Lower leg skin (tissue), 4 donors: Measurements from ENCODE around the gene VAMP8. TPM values are rescaled to one million over a fixed set of nuclear protein-coding genes. Genes with fewer than 3 reads are reported as not detected.

ENCODE experiments used
- DNase-seq, 2 donors: peaks; one replicate each; pipeline ENCODE4 v3.0.0-alpha.2; 2019; ENCODE audit warnings: low spot score in 2 of 2
- H3K4me3 ChIP-seq: fragments of 200-600 bp; sonication (generic); 2 replicates; pipeline ENCODE4 v1.5.1; 2017; ENCODE audit warnings: mild to moderate bottlenecking, low read depth; ENCODE audit not compliant: poor library complexity, severe bottlenecking
- CTCF ChIP-seq, 3 donors: fragments of 450-650 bp; IDR thresholded peaks; one replicate each; pipeline ENCODE4 v1.5.1; 2016; ENCODE audit warnings: antibody characterized with exemption in 3 of 3, mild to moderate bottlenecking in 3 of 3, moderate library complexity in 2 of 3
- POLR2A ChIP-seq, 2 donors: fragments of 450-650 bp; IDR thresholded peaks; one replicate each; pipeline ENCODE4 v1.6.1; 2016 to 2017; ENCODE audit warnings: antibody characterized with exemption in 2 of 2, mild to moderate bottlenecking in 1 of 2, moderate library complexity in 1 of 2
- WGBS, 2 donors: methylation state at CpG; one replicate each; pipeline ENCODE4 v1.1.5; 2018; 5-methylcytosine and 5-hydroxymethylcytosine counted together
- intact Hi-C: fragments of 100-400 bp; cut with DNase I; formaldehyde crosslinking; loops from one replicate; pipeline ENCODE4 v1.15.0; 2023; ENCODE audit warnings: low total_unique reads
- total RNA-seq, 4 donors: library from RNA; depleted of rRNA; stranded (reverse); fragments of >200 nt; gene quantifications; one replicate each; pipeline ENCODE4 v1.1.0, GENCODE V29; 2016

The VAMP8 gene
- total RNA-seq, 4 donors from 2014 or later = 88.3 to 207 (median 113) TPM

- TF ChIP-seq POLR2A (IDR thresholded peaks at IDR 0.05) (no peak), CTCF (IDR thresholded peaks at IDR 0.05) (no peak)
- no peak for DNase-seq
- 31 to 62% methylated on average over 1 of the region's 1 CpG for WGBS, 2 donors
- H3K4me3 ChIP-seq = no peak overlapping the region
- intact Hi-C loops = no loop called here
Observed at GRCh38 chr2:85585781-85586105, 8.4 kb downstream of the VAMP8 start.

- no peak for TF ChIP-seq CTCF (IDR thresholded peaks at IDR 0.05)
- no peak for DNase-seq
- H3K4me3 ChIP-seq = no peak overlapping the region
- intact Hi-C loops = no loop called here
- WGBS, 2 donors = 71 to 83% methylated on average over 4 of the region's 4 CpGs
Observed at GRCh38 chr2:85588236-85588635, 10.8 kb downstream of the VAMP8 start.

GRCh38 chr2:85588645-85589044 lies 11.3 kb downstream of the VAMP8 start:
- 77 to 84% methylated on average over 4 of the region's 4 CpGs for WGBS, 2 donors
- no peak for DNase-seq
- TF ChIP-seq CTCF (IDR thresholded peaks at IDR 0.05) (no peak), POLR2A (IDR thresholded peaks at IDR 0.05) (no peak)
- no peak overlapping the region for H3K4me3 ChIP-seq
- intact Hi-C loops = no loop called here

- 76 to 79% methylated on average over 4 of the region's 4 CpGs for WGBS, 2 donors
- intact Hi-C loops = no loop called here
- H3K4me3 ChIP-seq = no peak overlapping the region
- no peak for DNase-seq
- no peak for TF ChIP-seq CTCF (IDR thresholded peaks at IDR 0.05)
- TF ChIP-seq POLR2A (IDR thresholded peaks at IDR 0.05) = no peak
Observed at GRCh38 chr2:85589181-85589580, 11.8 kb downstream of the VAMP8 start.

GRCh38 chr2:85589982-85590791 lies 12.8 kb downstream of the VAMP8 start:
- 56 to 65% methylated on average over 7 of the region's 7 CpGs for WGBS, 2 donors
- intact Hi-C loops = no loop called here
- TF ChIP-seq CTCF (IDR thresholded peaks at IDR 0.05) (no peak), POLR2A (IDR thresholded peaks at IDR 0.05) (no peak)
- DNase-seq = no peak
- H3K4me3 ChIP-seq = no peak overlapping the region

GRCh38 chr2:85590950-85591349 lies 13.6 kb downstream of the VAMP8 start:
- WGBS, 2 donors = 61 to 73% methylated on average over 2 of the region's 2 CpGs
- intact Hi-C loops = no loop called here
- TF ChIP-seq POLR2A (IDR thresholded peaks at IDR 0.05) (no peak), CTCF (IDR thresholded peaks at IDR 0.05) (no peak)
- H3K4me3 ChIP-seq = no peak overlapping the region
- no peak for DNase-seq
